GM12872 (cell line): Measurements from ENCODE around the gene PRKAG2.

Experiments used
- CTCF ChIP-seq: IDR thresholded peaks from 3 replicates; pipeline ENCODE4 v1.5.1; 2011; ENCODE audit warnings: low read depth, mild to moderate bottlenecking, low read length, moderate library complexity; ENCODE audit not compliant: insufficient read depth

The PRKAG2 gene

DNA sequence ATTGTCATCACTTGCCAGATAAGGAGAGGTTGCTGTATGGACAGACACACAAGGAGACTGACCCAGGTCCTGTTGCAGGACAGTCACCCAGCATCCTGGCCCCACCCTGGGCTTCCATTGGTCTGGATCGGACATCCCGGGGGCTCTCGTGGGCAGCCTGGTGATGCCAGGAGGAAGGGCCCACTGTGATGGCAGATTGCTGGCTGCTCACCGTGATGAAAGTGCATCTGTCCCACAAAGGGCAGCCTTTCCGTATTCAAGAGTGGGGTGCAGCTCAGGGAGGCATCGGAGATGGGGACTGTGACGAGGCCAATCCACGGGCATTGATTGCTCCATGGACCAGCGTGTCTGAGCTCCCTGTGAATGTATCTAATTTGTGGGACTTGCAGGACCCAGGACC is 41.3 kb downstream of the PRKAG2 start:
- TF ChIP-seq CTCF, result no peak

DNA sequence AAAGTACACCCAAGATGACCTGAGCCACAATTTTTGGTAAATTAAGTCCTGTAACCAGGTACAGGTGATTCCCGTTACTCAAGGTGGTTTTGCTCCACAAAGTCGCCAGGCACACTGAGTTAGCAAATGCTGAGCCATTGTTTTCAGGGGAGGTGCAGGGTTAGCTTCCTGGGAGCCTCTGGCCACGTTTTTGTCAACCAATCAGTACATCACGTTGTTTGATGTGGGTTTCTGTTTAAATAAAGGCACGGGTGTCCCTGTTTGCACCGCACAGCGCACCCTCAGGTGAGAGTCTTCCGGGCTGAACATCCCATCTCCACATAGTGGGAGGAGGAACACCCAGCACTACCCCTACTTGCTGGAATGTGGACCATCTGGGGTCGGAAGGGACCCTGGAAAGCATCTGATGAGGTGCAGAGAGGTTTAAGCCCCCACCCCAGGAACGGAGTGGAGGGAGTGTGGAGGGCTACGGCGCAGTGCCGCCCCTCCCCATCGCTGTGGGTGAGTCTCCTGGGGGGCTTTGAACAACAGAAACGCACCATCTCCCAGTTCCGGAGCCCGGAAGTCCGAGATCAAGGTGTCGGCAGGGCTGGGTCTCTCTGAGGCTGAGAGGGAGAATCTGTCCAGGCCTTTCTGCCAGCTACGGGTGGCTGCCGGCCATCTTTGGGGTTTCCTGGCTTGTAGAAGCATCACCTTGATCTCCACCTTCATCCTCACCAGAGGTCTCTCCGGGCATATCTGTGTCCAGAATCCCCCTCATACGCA is 42.5 kb downstream of the PRKAG2 start:
- TF ChIP-seq CTCF, result no peak

- no peak for TF ChIP-seq CTCF
Observed at GRCh38 chr7:151833691-151834090, 43.2 kb downstream of the PRKAG2 start.

DNA sequence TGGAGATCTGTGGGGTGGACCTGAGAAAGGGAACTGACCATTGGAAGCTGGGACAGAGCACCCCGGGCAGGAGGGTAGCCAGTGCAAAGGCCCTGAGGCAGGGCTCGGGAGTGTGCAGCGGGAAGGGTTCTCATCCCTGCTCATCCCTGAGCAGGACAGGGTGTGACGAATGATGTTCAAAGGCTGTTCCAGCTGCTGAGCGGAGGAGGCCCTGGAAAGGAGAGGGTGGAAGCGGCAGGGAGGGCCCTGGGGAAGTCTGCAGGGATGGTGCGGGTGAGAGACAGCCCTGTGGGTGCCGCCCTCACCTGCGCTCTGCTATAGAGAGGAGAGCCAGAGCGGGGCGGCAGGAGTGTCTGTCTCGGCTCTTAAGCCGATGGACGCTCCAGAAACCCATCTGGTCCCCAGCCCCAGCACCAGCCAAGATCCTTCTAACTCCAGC is 43.7 kb downstream of the PRKAG2 start:
- TF ChIP-seq CTCF, result no peak

DNA sequence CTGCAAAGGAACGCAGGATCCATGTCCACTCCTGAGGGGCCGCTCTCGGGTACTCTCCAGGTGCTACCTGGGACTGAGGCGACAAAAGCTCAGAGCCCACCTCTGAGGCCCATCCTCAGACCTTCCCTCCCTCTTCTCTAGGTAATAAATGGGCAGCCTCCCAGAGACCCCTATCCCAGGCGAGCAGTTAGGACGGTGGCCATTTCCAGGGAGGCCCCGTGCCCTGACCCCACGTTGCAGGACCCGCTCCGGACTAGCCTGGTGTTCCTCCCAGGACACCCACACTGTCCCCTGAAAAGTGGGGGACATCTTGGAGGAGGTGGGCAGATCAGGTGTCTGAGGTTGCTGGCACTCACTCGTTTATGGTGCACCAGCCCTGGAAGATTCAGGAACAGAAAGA is 44.3 kb downstream of the PRKAG2 start:
- TF ChIP-seq CTCF, result no peak

- TF ChIP-seq CTCF, result no peak
Observed at GRCh38 chr7:151832138-151832537, 44.8 kb downstream of the PRKAG2 start.

DNA sequence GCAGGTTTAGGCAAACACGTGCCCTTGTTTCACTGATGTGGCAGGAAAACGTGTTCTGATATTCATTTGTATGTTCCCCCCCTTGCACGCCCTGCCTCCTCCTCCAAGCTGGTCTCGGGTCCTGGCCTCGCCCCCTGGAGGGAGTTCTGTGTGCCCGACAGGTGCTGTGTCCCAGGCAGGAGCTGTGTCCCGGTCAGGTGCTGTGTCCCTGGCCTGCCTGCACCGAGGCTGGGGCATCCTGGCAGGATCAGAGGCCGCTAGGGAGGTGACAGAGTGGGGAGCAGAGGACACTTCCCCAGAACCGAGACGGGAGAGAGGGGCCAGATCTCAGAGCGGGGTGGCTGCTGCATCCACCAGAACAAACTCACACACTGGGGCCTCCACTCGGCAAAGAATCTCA is 45.3 kb downstream of the PRKAG2 start:
- TF ChIP-seq CTCF, result no peak
